GM12891 (cell line): ENCODE results near the gene SMCR8.

Experiments used
- PAX5 ChIP-seq: IDR thresholded peaks from 2 replicates; pipeline ENCODE4 v1.6.1; 2011; ENCODE audit warnings: low read length, moderate library complexity, mild to moderate bottlenecking; ENCODE audit not compliant: insufficient read depth, severe bottlenecking
- POLR2A ChIP-seq: IDR thresholded peaks from 2 replicates; pipeline ENCODE4 v1.6.1; 2011; ENCODE audit warnings: low read depth, low read length, control low read depth
- POLR2AphosphoS5 ChIP-seq: IDR thresholded peaks from 2 replicates; pipeline ENCODE4 v1.6.1; 2011; ENCODE audit warnings: low read depth, low read length, control low read depth
- POU2F2 ChIP-seq: IDR thresholded peaks from 2 replicates; pipeline ENCODE4 v1.6.1; 2011; ENCODE audit warnings: low read depth, mild to moderate bottlenecking, control low read depth, low read length, moderate library complexity
- SPI1 ChIP-seq: IDR thresholded peaks from 2 replicates; pipeline ENCODE4 v1.6.1; 2011; ENCODE audit warnings: low read depth, low read length, control low read depth
- TAF1 ChIP-seq: IDR thresholded peaks from 2 replicates; pipeline ENCODE4 v1.6.1; 2011; ENCODE audit warnings: low read depth, low read length, control low read depth

DNA sequence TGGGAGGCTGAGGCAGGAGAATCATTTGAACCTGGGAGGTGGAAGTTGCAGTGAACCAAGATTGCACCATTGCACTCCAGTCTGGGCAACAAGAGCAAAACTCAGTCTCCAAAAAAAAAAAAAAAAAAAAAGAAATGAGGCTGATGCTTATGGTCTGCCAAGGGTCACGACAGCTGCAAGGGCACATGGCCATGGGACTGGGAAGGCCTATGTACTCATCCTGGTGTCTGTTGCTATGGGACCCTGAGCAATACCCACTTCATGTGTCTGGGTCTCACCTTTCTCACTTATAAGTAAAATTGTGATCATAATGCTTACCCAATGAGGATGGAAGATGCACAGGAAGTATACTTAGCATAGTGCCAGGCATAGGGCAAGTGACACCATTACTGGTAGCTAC lies 38.0 kb upstream of the SMCR8 start:
- no peak for TF ChIP-seq POLR2AphosphoS5
- TF ChIP-seq POLR2A: no peak
- TF ChIP-seq POU2F2: no peak
- TF ChIP-seq TAF1: no peak
- TF ChIP-seq PAX5: no peak
- TF ChIP-seq SPI1: no peak
